CD4-positive, CD25-positive, alpha-beta regulatory T cell (primary cell): ENCODE results near the gene CCDC201. TPM values are rescaled to one million over a fixed set of nuclear protein-coding genes. Genes with fewer than 3 reads are reported as not detected.
A peak's percentile ranks its signal among the peaks of the same experiment; 100 is the strongest.

Experiments
- ATAC-seq, 2 donors: fragments of 150-1000 bp; cut with Tn5 transposase; one replicate each; pipeline ENCODE4 v1.10.0; 2021; ENCODE audit warnings: low read depth in 2 of 2, moderate number of reproducible peaks in 2 of 2, moderate library complexity in 1 of 2
- DNase-seq, 3 donors: peaks; one replicate each; pipeline versions ENCODE4 v3.0.0 to v3.0.0-alpha.2; 2012 to 2022; ENCODE audit warnings: mixed read lengths in 1 of 3
- H3K27ac ChIP-seq: one replicate; pipeline ENCODE4 v1.7.0; 2013; ENCODE audit warnings: mild to moderate bottlenecking, low read length; ENCODE audit not compliant: insufficient read depth, poor library complexity, severe bottlenecking
- H3K27me3 ChIP-seq: one replicate; pipeline ENCODE4 v1.7.0; 2013; ENCODE audit warnings: low read length; ENCODE audit not compliant: control insufficient read depth, insufficient read depth
- H3K36me3 ChIP-seq: one replicate; pipeline ENCODE4 v1.7.0; 2013; ENCODE audit warnings: mild to moderate bottlenecking, low read length, moderate library complexity; ENCODE audit not compliant: control insufficient read depth, insufficient read depth
- H3K4me1 ChIP-seq: 2 replicates; pipeline ENCODE4 v1.7.0; 2013; ENCODE audit warnings: mild to moderate bottlenecking, low read length; ENCODE audit not compliant: insufficient read depth, control insufficient read depth, poor library complexity, severe bottlenecking
- H3K4me3 ChIP-seq: one replicate; pipeline ENCODE4 v1.7.0; 2013; ENCODE audit warnings: low read depth, mild to moderate bottlenecking, low read length, moderate library complexity
- H3K9me3 ChIP-seq, 2 experiments: 1 replicate in 1 of 2; 2 replicates in 1 of 2; pipeline ENCODE4 v1.7.0; 2013; ENCODE audit warnings: low read length in 2 of 2, mild to moderate bottlenecking in 1 of 2, moderate library complexity in 1 of 2; ENCODE audit not compliant: control insufficient read depth in 2 of 2
- H3K27ac Mint-ChIP-seq, 3 donors: one replicate each; pipeline ENCODE4 v1.8.0; 2020 to 2022; ENCODE audit warnings: mild to moderate bottlenecking in 3 of 3, mixed read lengths in 3 of 3, moderate library complexity in 2 of 3
- H3K27me3 Mint-ChIP-seq: one replicate; pipeline ENCODE4 v1.8.0; 2022; ENCODE audit warnings: mild to moderate bottlenecking, mixed read lengths
- H3K36me3 Mint-ChIP-seq: one replicate; pipeline ENCODE4 v1.8.0; 2020; ENCODE audit warnings: mixed read lengths
- H3K4me1 Mint-ChIP-seq, 4 donors: one replicate each; pipeline ENCODE4 v1.8.0; 2020 to 2022; ENCODE audit warnings: mixed read lengths in 4 of 4, mild to moderate bottlenecking in 1 of 4
- H3K4me3 Mint-ChIP-seq, 4 donors: one replicate each; pipeline ENCODE4 v1.8.0; 2020 to 2022; ENCODE audit warnings: mild to moderate bottlenecking in 4 of 4, mixed read lengths in 4 of 4, moderate library complexity in 3 of 4
- H3K9me3 Mint-ChIP-seq, 7 donors: one replicate each; pipeline ENCODE4 v1.8.0; 2020 to 2022; ENCODE audit warnings: mixed read lengths in 7 of 7, mild to moderate bottlenecking in 3 of 7, moderate library complexity in 2 of 7
- polyA plus RNA-seq, 4 donors: library from polyadenylated mRNA; unstranded; fragments of 300-500 nt; fragmentation: Illumina TruSeq; gene quantifications; one replicate each; pipeline ENCODE4 v1.2.3, GENCODE V29; 2021
- total RNA-seq: library from RNA; stranded (reverse); gene quantifications from one replicate; pipeline ENCODE4 v1.2.3, GENCODE V29; 2022

The CCDC201 gene
- total and polyA plus RNA-seq, 5 donors from 2014 or later = not detected

DNA sequence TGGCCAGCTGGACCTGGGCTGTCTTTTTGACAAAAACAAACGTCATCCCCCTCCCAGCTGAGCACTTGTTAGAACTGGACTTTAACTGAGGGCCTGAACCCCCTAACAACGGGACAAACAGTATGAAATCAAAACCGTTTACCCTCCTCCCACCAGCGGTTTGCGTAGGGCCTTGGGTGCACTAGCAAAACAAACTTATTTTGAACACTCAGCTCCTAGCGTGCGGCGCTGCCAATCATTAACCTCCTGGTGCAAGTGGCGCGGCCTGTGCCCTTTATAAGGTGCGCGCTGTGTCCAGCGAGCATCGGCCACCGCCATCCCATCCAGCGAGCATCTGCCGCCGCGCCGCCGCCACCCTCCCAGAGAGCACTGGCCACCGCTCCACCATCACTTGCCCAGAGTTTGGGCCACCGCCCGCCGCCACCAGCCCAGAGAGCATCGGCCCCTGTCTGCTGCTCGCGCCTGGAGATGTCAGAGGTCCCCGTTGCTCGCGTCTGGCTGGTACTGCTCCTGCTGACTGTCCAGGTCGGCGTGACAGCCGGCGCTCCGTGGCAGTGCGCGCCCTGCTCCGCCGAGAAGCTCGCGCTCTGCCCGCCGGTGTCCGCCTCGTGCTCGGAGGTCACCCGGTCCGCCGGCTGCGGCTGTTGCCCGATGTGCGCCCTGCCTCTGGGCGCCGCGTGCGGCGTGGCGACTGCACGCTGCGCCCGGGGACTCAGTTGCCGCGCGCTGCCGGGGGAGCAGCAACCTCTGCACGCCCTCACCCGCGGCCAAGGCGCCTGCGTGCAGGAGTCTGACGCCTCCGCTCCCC is 15.5 kb upstream of the CCDC201 start, which contains the start of gene IGFBP1:
TSS of gene IGFBP1 (plus strand) at position 304 of the 808 bp plus-strand sequence. CDS start at position 469, 165 bp downstream.
- peaks cover 47% of the 10 kb centered on the region for H3K27me3 Mint-ChIP-seq

DNA sequence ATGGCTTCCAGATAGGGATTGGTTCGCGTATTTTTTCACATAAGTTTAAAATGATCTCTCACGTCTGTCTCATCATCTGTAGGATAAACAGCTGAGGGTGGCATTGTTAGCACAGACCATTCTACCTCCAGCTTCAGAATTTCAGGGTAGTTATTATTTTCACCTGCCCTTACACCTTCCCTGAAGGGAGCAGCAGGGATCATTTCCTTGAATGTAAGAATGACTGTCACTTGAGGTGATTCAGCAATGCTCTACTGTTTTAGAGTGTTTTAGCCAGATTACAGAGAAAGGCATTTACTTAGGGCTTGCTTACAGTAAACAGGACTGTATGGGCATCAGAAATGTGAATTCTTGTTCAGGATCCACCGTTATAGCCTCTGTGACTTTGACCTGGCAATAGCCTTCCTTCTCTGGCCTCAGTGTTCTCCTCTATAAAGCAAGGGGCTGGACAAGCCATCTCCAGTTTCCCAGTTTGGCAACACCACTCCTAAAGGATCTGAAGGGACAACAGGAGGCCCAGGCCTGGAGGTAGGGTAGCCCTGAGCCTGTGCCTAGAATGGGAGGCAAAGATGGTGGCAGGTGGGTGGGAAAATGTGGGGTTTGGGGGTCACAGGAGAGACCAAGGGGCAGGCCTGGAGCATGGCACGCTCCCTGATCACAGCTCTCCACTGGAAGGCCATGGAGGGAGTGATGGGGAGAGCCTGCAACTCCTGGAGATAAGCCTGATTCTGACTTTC is 14.2 kb upstream of the CCDC201 start:
- Histone ChIP-seq H3K27ac (no peak overlapping the region), H3K4me1 (no peaks in the 10 kb centered on the region), H3K36me3 (no peaks in the 10 kb centered on the region), H3K9me3 (no peaks in the 10 kb centered on the region), H3K4me3 (no peak overlapping the region), H3K27me3 (peaks cover 16% of the 10 kb centered on the region)
- no peak for ATAC-seq
- peaks cover 47% of the 10 kb centered on the region for H3K27me3 Mint-ChIP-seq
- peaks cover 0 to 3% (median 0%) of the 10 kb centered on the region in 4 donors for H3K4me1 Mint-ChIP-seq
- no peaks in the 10 kb centered on the region for H3K36me3 Mint-ChIP-seq
- no peak overlapping the region for H3K27ac Mint-ChIP-seq
- no peak for DNase-seq
- H3K9me3 Mint-ChIP-seq = peaks cover 0 to 3% (median 0%) of the 10 kb centered on the region in 7 donors
- H3K4me3 Mint-ChIP-seq = no peak overlapping the region

More for the DNA sequence above, 15.5 kb upstream of the CCDC201 start, which contains the start of gene IGFBP1:
- Mint-ChIP-seq H3K27ac (no peak within 1 kb of the TSS), H3K36me3 (no peaks in the 10 kb centered on the region), H3K4me1 (peaks cover 0 to 3% (median 0%) of the 10 kb centered on the region in 4 donors), H3K4me3 (peak within 1 kb of the TSS in 1 of 4 donors; percentile 38), H3K9me3 (no peaks in the 10 kb centered on the region)
- Histone ChIP-seq H3K27me3 (peaks cover 16% of the 10 kb centered on the region), H3K4me1 (no peaks in the 10 kb centered on the region), H3K9me3 (no peaks in the 10 kb centered on the region), H3K36me3 (no peaks in the 10 kb centered on the region), H3K27ac (no peak within 1 kb of the TSS), H3K4me3 (no peak within 1 kb of the TSS)
- ATAC-seq (no peak), DNase-seq (no peak)

DNA sequence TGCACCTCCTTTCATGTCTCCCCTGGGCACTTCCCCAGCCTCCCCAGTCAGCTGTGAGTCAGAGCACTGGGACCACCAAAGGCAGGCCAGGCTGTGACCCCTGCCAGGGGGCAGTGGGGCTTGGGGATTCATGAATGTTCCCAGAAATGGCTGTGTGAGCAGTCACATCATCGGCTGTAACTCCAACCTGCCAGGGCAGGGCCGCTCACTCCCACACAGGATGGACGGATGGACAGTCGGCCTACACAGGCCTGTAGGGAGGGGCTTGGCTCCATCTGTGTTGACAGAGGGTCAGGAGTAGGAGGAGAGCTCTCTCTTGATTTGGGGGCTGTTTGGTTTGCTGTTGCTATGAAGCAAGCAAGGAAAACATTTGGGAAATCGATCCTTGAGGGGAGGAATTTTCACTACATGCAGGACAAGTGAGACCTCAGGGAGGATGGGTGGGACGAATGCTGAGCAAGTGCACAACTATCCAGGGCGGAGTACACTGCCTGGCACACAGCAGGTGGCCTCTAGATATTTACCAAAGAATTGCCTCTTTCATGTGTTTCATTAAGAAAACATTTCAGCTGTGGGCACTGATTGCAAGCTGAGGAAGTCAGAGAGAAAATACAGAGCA is 12.5 kb upstream of the CCDC201 start:
- Mint-ChIP-seq H3K9me3 (peaks cover 0 to 3% (median 0%) of the 10 kb centered on the region in 7 donors), H3K36me3 (no peaks in the 10 kb centered on the region), H3K27me3 (peaks cover 33% of the 10 kb centered on the region), H3K27ac (no peak overlapping the region), H3K4me1 (no peaks in the 10 kb centered on the region), H3K4me3 (no peak overlapping the region)
- Histone ChIP-seq H3K4me1 (no peaks in the 10 kb centered on the region), H3K27me3 (peaks cover 14% of the 10 kb centered on the region), H3K36me3 (no peaks in the 10 kb centered on the region), H3K4me3 (no peak overlapping the region), H3K9me3 (no peaks in the 10 kb centered on the region), H3K27ac (no peak overlapping the region)
- ATAC-seq = no peak
- DNase-seq = no peak

DNA sequence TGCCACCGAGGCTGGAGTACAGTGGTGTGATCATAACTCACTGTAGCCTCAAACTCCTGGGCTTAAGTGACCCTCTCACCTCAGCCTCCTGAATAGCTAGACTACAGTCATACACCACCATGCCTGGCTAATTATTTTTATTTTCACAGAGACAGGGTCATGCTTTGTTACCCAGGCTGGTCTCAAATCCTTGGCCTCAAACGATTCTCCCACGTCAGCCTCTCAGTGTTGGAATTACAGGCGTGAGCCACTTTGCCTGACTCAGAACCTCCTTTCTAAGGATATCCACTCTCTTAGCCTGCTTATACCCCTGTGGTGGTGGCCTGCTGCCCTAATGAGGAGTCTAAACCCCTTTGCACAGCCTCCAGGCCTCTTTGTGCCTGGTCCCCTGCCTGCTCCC is 11.3 kb upstream of the CCDC201 start:
- H3K4me1 ChIP-seq = no peaks in the 10 kb centered on the region
- H3K27ac ChIP-seq = no peak overlapping the region
- Mint-ChIP-seq H3K36me3 (no peaks in the 10 kb centered on the region), H3K4me3 (no peak overlapping the region), H3K27ac (no peak overlapping the region), H3K9me3 (peaks cover 0 to 4% (median 0%) of the 10 kb centered on the region in 7 donors), H3K27me3 (peaks cover 26% of the 10 kb centered on the region), H3K4me1 (no peaks in the 10 kb centered on the region)
- H3K36me3 ChIP-seq = no peaks in the 10 kb centered on the region
- H3K4me3 ChIP-seq = no peak overlapping the region
- no peak for ATAC-seq
- no peak for DNase-seq
- H3K27me3 ChIP-seq = peaks cover 3% of the 10 kb centered on the region
- no peaks in the 10 kb centered on the region for H3K9me3 ChIP-seq

DNA sequence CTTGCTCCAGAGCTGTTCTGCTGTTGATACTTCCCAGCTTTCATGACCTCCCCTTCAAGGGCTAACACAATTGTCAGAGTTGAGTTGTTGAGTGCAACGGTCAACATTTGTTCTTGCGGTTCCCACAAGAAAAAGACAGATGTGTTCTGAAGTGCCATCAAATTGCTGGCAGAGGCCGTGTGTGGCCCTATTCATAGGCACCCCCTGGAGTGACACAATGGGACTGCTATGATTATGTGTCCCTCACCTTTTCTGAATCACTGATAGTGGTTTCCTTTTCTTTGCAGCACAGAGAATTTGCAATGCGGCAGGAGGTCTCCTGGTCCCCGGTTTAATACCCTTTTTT is 9.6 kb upstream of the CCDC201 start:
- H3K4me3 Mint-ChIP-seq = no peak overlapping the region
- no peak overlapping the region for H3K27ac Mint-ChIP-seq
- no peak for ATAC-seq
- no peaks in the 10 kb centered on the region for H3K9me3 ChIP-seq
- peaks cover 3% of the 10 kb centered on the region for H3K27me3 ChIP-seq
- no peaks in the 10 kb centered on the region for H3K36me3 ChIP-seq
- peaks cover 15% of the 10 kb centered on the region for H3K27me3 Mint-ChIP-seq
- DNase-seq = no peak
- H3K9me3 Mint-ChIP-seq = peaks cover 0 to 6% (median 0%) of the 10 kb centered on the region in 7 donors
- H3K4me1 Mint-ChIP-seq = no peaks in the 10 kb centered on the region
- H3K4me1 ChIP-seq = no peaks in the 10 kb centered on the region
- no peaks in the 10 kb centered on the region for H3K36me3 Mint-ChIP-seq
- H3K4me3 ChIP-seq = no peak overlapping the region
- H3K27ac ChIP-seq = no peak overlapping the region

DNA sequence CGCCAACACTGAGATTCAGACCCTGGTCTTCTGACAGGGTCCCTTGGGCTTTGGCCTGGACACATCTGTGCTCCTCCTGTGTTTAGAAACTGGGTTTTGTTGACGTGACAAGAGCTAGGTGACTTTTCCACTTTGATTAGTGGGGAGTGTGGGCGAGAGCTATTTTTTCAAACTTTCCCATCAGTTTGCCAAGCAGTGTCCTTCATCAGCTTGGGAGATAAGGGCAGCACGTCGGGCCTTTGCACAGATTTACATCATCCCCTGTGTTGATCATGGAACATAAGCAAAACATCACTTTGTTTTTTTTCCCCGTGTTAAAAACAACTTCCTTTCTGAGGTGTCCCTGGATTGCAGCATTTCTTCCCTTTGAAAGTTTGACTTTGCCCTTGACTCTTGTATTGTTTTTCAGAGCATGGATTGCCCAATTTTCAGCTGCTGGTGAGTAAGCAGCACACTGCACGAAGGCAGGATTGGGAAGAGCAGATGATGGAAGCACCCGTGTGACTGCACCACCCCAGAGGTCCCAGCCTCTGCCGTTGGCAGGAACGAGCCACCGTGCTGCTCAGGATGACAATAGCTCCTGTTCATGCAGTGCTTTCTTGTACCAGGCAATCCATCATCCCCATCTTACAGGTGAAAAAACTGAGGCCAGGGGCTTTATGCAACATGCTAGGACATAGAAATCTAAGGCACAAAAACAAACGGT is 9.0 kb upstream of the CCDC201 start:
- H3K9me3 ChIP-seq = no peaks in the 10 kb centered on the region
- DNase-seq = no peak
- Mint-ChIP-seq H3K36me3 (no peaks in the 10 kb centered on the region), H3K9me3 (peaks cover 0 to 6% (median 0%) of the 10 kb centered on the region in 7 donors), H3K27ac (peak overlapping the region in 1 of 3 donors; percentile 5), H3K4me1 (no peaks in the 10 kb centered on the region), H3K4me3 (no peak overlapping the region), H3K27me3 (peaks cover 10% of the 10 kb centered on the region)
- no peaks in the 10 kb centered on the region for H3K36me3 ChIP-seq
- no peaks in the 10 kb centered on the region for H3K4me1 ChIP-seq
- no peak for ATAC-seq
- no peak overlapping the region for H3K27ac ChIP-seq
- no peak overlapping the region for H3K4me3 ChIP-seq
- peaks cover 3% of the 10 kb centered on the region for H3K27me3 ChIP-seq

DNA sequence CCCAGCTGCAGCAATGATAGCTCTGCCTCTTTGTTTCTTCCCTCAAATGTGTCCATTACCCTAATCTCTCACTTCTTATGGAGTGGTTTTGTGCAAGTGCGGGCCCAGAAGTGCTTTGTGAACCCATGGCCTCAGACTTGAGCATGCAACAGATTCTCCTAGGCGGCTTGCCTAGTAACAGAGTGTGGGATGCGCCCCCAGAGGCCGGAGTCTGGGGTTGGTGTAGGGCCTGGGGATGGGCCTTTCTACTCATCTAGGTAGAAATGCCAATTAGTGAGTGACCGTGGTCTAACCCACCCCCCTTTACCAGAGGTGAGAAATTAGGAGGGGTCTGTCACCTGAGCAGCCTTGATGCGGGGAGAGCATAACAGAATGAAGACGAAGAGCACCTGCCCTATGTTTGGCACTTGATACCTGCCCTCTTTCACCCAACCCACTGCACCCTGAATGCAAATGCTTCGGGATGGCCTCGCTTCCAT is 8.4 kb upstream of the CCDC201 start:
- Mint-ChIP-seq H3K4me1 (no peaks in the 10 kb centered on the region), H3K36me3 (no peaks in the 10 kb centered on the region), H3K27ac (peak overlapping the region in 1 of 3 donors; percentile 5), H3K27me3 (peaks cover 5% of the 10 kb centered on the region), H3K4me3 (no peak overlapping the region), H3K9me3 (peaks cover 0 to 6% (median 0%) of the 10 kb centered on the region in 7 donors)
- Histone ChIP-seq H3K4me1 (no peaks in the 10 kb centered on the region), H3K27ac (no peak overlapping the region), H3K4me3 (no peak overlapping the region), H3K27me3 (no peaks in the 10 kb centered on the region), H3K36me3 (no peaks in the 10 kb centered on the region), H3K9me3 (no peaks in the 10 kb centered on the region)
- ATAC-seq (no peak), DNase-seq (no peak)
